Endothelial cell of umbilical vein (primary cell): ENCODE data around the gene KRT84. TPM values are rescaled to one million over a fixed set of nuclear protein-coding genes. Genes with fewer than 3 reads are reported as not detected.

Experiments
- BruUV-seq: library from RNA; stranded (reverse); fragments of 400-500 nt; replicated peaks from 2 replicates; lab custom pipeline; 2021; lab: Mats Ljungman, UMichigan
- CTCF ChIA-PET: fragments of 300-600, 350-600 bp; sonication (Branson Sonifier 250); formaldehyde crosslinking; loops from one replicate; lab custom pipeline; 2021; ENCODE audit warnings: antibody characterized with exemption, inconsistent platforms; lab: Charles Lee
- POLR2A ChIA-PET: fragments of 300-600, 350-600 bp; sonication (Branson Sonifier 250); formaldehyde crosslinking; loops from one replicate; lab custom pipeline; 2021; ENCODE audit warnings: antibody characterized with exemption, inconsistent platforms; lab: Charles Lee
- DNase-seq: peaks from one replicate; pipeline ENCODE4 v3.0.0-alpha.2; 2011; ENCODE audit warnings: low read depth, low spot score
- FAIRE-seq: peaks from 2 replicates; lab custom pipeline; 2011; peaks lifted over from hg19 to GRCh38; lab: Jason Lieb, UNC
- H2AFZ ChIP-seq: 2 replicates; pipeline ENCODE4 v1.6.0; 2012; ENCODE audit warnings: low read depth, low read length, control low read depth, inconsistent platforms
- H3K27ac ChIP-seq: 2 replicates; pipeline ENCODE4 v1.5.1; 2011; ENCODE audit warnings: low read depth, mild to moderate bottlenecking, control low read depth, low read length, moderate library complexity; ENCODE audit not compliant: insufficient read depth
- H3K27me3 ChIP-seq, 2 experiments: 2 replicates each; pipeline versions ENCODE4 v1.6.0 to v1.6.1; 2011; ENCODE audit warnings: low read length in 2 of 2, mixed read lengths in 1 of 2; ENCODE audit not compliant: control insufficient read depth in 2 of 2, insufficient read depth in 2 of 2
- H3K36me3 ChIP-seq, 2 experiments: 2 replicates in 1 of 2; 3 replicates in 1 of 2; pipeline ENCODE4 v1.5.1; 2011; ENCODE audit warnings: low read length in 2 of 2, mild to moderate bottlenecking in 1 of 2, moderate library complexity in 1 of 2; ENCODE audit not compliant: control insufficient read depth in 2 of 2, insufficient read depth in 2 of 2; ENCODE audit errors: extremely low read depth in 1 of 2
- H3K4me1 ChIP-seq: 3 replicates; pipeline ENCODE4 v1.5.1; 2011; ENCODE audit warnings: mild to moderate bottlenecking, low read length; ENCODE audit not compliant: control insufficient read depth, insufficient read depth; ENCODE audit errors: extremely low read depth
- H3K4me2 ChIP-seq: 2 replicates; pipeline ENCODE4 v1.6.1; 2011; ENCODE audit warnings: low read length, control low read depth, mixed read lengths; ENCODE audit not compliant: insufficient read depth
- H3K4me3 ChIP-seq, 3 experiments: fragments of 200-600 bp in 1 of 3; sonication (generic), shearing (Covaris generic) in 1 of 3; replicated peaks in 1 of 3; 2 replicates each; pipeline ENCODE4 v1.5.1; 2011 to 2016; ENCODE audit warnings: control low read depth in 3 of 3, low read length in 3 of 3, mild to moderate bottlenecking in 2 of 3, inconsistent platforms in 1 of 3, low read depth in 1 of 3, moderate library complexity in 1 of 3; ENCODE audit not compliant: insufficient read depth in 1 of 3
- H3K79me2 ChIP-seq: 2 replicates; pipeline ENCODE4 v1.6.0; 2012; ENCODE audit warnings: low read length, inconsistent platforms; ENCODE audit not compliant: control insufficient read depth, insufficient read depth
- H3K9ac ChIP-seq: replicated peaks from 2 replicates; pipeline ENCODE3; 2011; ENCODE audit warnings: low read length, control low read depth; ENCODE audit not compliant: insufficient read depth; ENCODE audit errors: extremely low read depth
- H3K9me1 ChIP-seq: replicated peaks from 3 replicates; pipeline ENCODE4 v1.6.0; 2011; ENCODE audit warnings: mild to moderate bottlenecking, low read length; ENCODE audit not compliant: control insufficient read depth, insufficient read depth; ENCODE audit errors: extremely low read depth
- H3K9me3 ChIP-seq: replicated peaks from 2 replicates; pipeline ENCODE4 v1.5.1; 2012; ENCODE audit warnings: low read length, inconsistent platforms; ENCODE audit not compliant: control insufficient read depth, insufficient read depth
- H4K20me1 ChIP-seq: replicated peaks from 2 replicates; pipeline ENCODE3; 2011; ENCODE audit warnings: mild to moderate bottlenecking, low read length; ENCODE audit not compliant: control insufficient read depth, insufficient read depth; ENCODE audit errors: extremely low read depth
- CTCF ChIP-seq, 2 donors: IDR thresholded peaks; 1 replicate in 1 of 2; 2 replicates in 1 of 2; pipeline ENCODE4 v1.5.1; 2011; ENCODE audit warnings: low read length in 2 of 2, mild to moderate bottlenecking in 2 of 2, moderate library complexity in 2 of 2, control low read depth in 1 of 2, inconsistent platforms in 1 of 2, low read depth in 1 of 2; ENCODE audit not compliant: insufficient read depth in 1 of 2; ENCODE audit errors: extremely low read depth in 1 of 2
- EZH2 ChIP-seq: IDR thresholded peaks from 2 replicates; pipeline ENCODE4 v1.6.1; 2012; ENCODE audit warnings: borderline replicate concordance, low read depth, mild to moderate bottlenecking, moderate library complexity, low read length, inconsistent platforms; ENCODE audit not compliant: severe bottlenecking
- FOS ChIP-seq: IDR thresholded peaks from 2 replicates; pipeline ENCODE4 v1.6.1; 2011; ENCODE audit warnings: mild to moderate bottlenecking, low read length, moderate library complexity, borderline replicate concordance; ENCODE audit not compliant: insufficient read depth
- GATA2 ChIP-seq: IDR thresholded peaks from 2 replicates; pipeline ENCODE4 v1.7.0; 2011; ENCODE audit warnings: low read depth, mild to moderate bottlenecking, moderate library complexity, mixed read lengths, low read length; ENCODE audit not compliant: insufficient read length, insufficient read depth
- JUN ChIP-seq: IDR thresholded peaks from 2 replicates; pipeline ENCODE4 v1.6.1; 2011; ENCODE audit warnings: borderline replicate concordance, low read depth; ENCODE audit not compliant: insufficient read length, insufficient read depth
- MAX ChIP-seq: IDR thresholded peaks from 2 replicates; pipeline ENCODE4 v1.6.1; 2011; ENCODE audit not compliant: insufficient read depth, insufficient read length
- MYC ChIP-seq: IDR thresholded peaks from one replicate; pipeline ENCODE4 v1.6.1; 2011; ENCODE audit warnings: mild to moderate bottlenecking, low read depth, low read length
- POLR2A ChIP-seq: IDR thresholded peaks from 2 replicates; pipeline ENCODE4 v1.6.1; 2012; ENCODE audit warnings: low read depth, mild to moderate bottlenecking, control low read depth, low read length
- POLR2AphosphoS5 ChIP-seq: IDR thresholded peaks from 2 replicates; pipeline ENCODE4 v1.6.1; 2012; ENCODE audit warnings: low read depth, mild to moderate bottlenecking, control low read depth, low read length, moderate library complexity; ENCODE audit not compliant: insufficient read depth
- dilution Hi-C: fragments of 300-500 bp; cut with MboI; formaldehyde crosslinking; loops from one replicate; pipeline ENCODE4 v1.15.0; 2019; ENCODE audit warnings: low sequenced_read_pairs; ENCODE audit not compliant: extremely low pct_ligation_motif_present
- intact Hi-C: fragments of 100-400 bp; cut with micrococcal nuclease; formaldehyde crosslinking; loops from one replicate; pipeline ENCODE4 v1.10.0; 2022
- polyA plus RNA-seq, 4 experiments: library from polyadenylated mRNA; depleted of rRNA in 3 of 4; stranded (reverse) in 3 of 4; unstranded in 1 of 4; fragments of >200 nt; gene quantifications; 2 replicates each; pipeline versions ENCODE4 v1.2.1 to v1.2.3, GENCODE V29; 2011 to 2012; ENCODE audit warnings: missing spikeins in 1 of 4
- total RNA-seq: library from RNA; stranded (reverse); gene quantifications from 2 replicates; pipeline ENCODE4 v1.2.3, GENCODE V29; 2021

Gene KRT84
- total and polyA plus RNA-seq, 2 donors (not counting 3 experiments of a cell fraction or from before 2014, with no cell fraction given), result not detected

GRCh38 chr12:52369809-52370208, 15.6 kb downstream of the KRT84 start:
- intact Hi-C loops (no loop called here), dilution Hi-C loops (no loop called here)
- H4K20me1 ChIP-seq, result no peaks in the 10 kb centered on the region
- H3K9me3 ChIP-seq, result no peaks in the 10 kb centered on the region
- DNase-seq (no peak), FAIRE-seq (no peak)
- H3K4me1 ChIP-seq, result no peaks in the 10 kb centered on the region
- no peak for TF ChIP-seq GATA2
- no peak for TF ChIP-seq MAX
- no peak for TF ChIP-seq POLR2A
- TF ChIP-seq EZH2, result no peak
- no peak for TF ChIP-seq FOS
- TF ChIP-seq CTCF (IDR thresholded peaks at IDR 0.05; ENCODE audit: extremely low read depth in 1 of 2, insufficient read depth in 1 of 2, low read depth in 1 of 2, low read length in 2 of 2), result no peak
- TF ChIP-seq JUN, result no peak
- TF ChIP-seq POLR2AphosphoS5, result no peak
- no peak for TF ChIP-seq MYC
- H3K27me3 ChIP-seq, result peaks cover 11 to 15% of the 10 kb centered on the region in 2 experiments
- CTCF ChIA-PET, result interaction anchor here (0.6 to 8.3 kb wide), 8 partner anchors 10 to 611 kb away, joined by 3 to 126 read pairs (median 6); no protein-coding TSS in a partner anchor
- no peak overlapping the region for H3K4me3 ChIP-seq
- H3K36me3 ChIP-seq, result no peaks in the 10 kb centered on the region
- H3K27ac ChIP-seq, result no peak overlapping the region
- no peaks in the 10 kb centered on the region for H3K79me2 ChIP-seq
- BruUV-seq, result no TSS peak
- no peak overlapping the region for H3K9ac ChIP-seq
- no peaks in the 10 kb centered on the region for H3K9me1 ChIP-seq
- H3K4me2 ChIP-seq, result no peak overlapping the region
- POLR2A ChIA-PET, result no interaction called here
- H2AFZ ChIP-seq, result no peak overlapping the region
